Karpas-422 (cell line): ENCODE measurements around the gene ATF6B. TPM values are rescaled to one million over a fixed set of nuclear protein-coding genes. Genes with fewer than 3 reads are reported as not detected.

Source experiments
- DNase-seq: peaks from one replicate; pipeline ENCODE4 v3.0.0-alpha.2; 2015
- H2AFZ ChIP-seq: fragments of 200-600 bp; sonication (generic); 2 replicates; pipeline ENCODE4 v1.6.1; 2014; ENCODE audit warnings: antibody characterized with exemption, low read length, mixed read lengths
- H3K27ac ChIP-seq: fragments of 200-600 bp; sonication (generic); 2 replicates; pipeline ENCODE4 v1.5.1; 2014; ENCODE audit warnings: mild to moderate bottlenecking, low read length, moderate library complexity
- H3K27me3 ChIP-seq: fragments of 200-600 bp; sonication (generic); 2 replicates; pipeline ENCODE4 v1.6.1; 2014; ENCODE audit warnings: low read length, mixed read lengths
- H3K36me3 ChIP-seq: fragments of 200-600 bp; sonication (generic); 2 replicates; pipeline ENCODE4 v1.6.1; 2014; ENCODE audit warnings: low read length, mixed read lengths; ENCODE audit not compliant: insufficient read depth
- H3K4me1 ChIP-seq: fragments of 200-600 bp; sonication (generic); 2 replicates; pipeline ENCODE4 v1.6.1; 2014; ENCODE audit warnings: mild to moderate bottlenecking, low read length, mixed read lengths
- H3K4me2 ChIP-seq: fragments of 200-600 bp; sonication (generic); 2 replicates; pipeline ENCODE4 v1.6.1; 2014; ENCODE audit warnings: low read length, low read depth, mild to moderate bottlenecking; ENCODE audit not compliant: poor library complexity, severe bottlenecking
- H3K4me3 ChIP-seq: fragments of 200-600 bp; sonication (generic); 2 replicates; pipeline ENCODE4 v1.5.1; 2014; ENCODE audit warnings: mild to moderate bottlenecking, antibody characterized with exemption, low read length, mixed read lengths
- H3K79me2 ChIP-seq: fragments of 200-600 bp; sonication (generic); 2 replicates; pipeline ENCODE4 v1.6.1; 2014; ENCODE audit warnings: mild to moderate bottlenecking, low read length, mixed read lengths
- H3K9ac ChIP-seq: fragments of 200-600 bp; sonication (generic); 2 replicates; pipeline ENCODE4 v1.6.0; 2014; ENCODE audit warnings: low read length
- H3K9me2 ChIP-seq: fragments of 200-600 bp; sonication (generic), shearing (Covaris generic); replicated peaks from 2 replicates; pipeline ENCODE4 v1.6.0; 2014; ENCODE audit warnings: mild to moderate bottlenecking, low read length, moderate library complexity; ENCODE audit not compliant: insufficient read depth
- H3K9me3 ChIP-seq: fragments of 300-700, 200-600 bp; sonication (generic); 2 replicates; pipeline ENCODE4 v1.6.1; 2014; ENCODE audit warnings: low read length, mixed read lengths
- H4K20me1 ChIP-seq: fragments of 200-600 bp; sonication (generic); 2 replicates; pipeline ENCODE4 v1.6.1; 2014; ENCODE audit warnings: mild to moderate bottlenecking, antibody characterized with exemption, low read length, low read depth; ENCODE audit not compliant: insufficient read depth
- total RNA-seq: library from RNA; depleted of rRNA; stranded (reverse); fragments of >200 nt; shearing (Covaris generic); gene quantifications from 2 replicates; pipeline ENCODE4 v1.2.3, GENCODE V29; 2014; ENCODE audit warnings: low replicate concordance

ATF6B gene
- total RNA-seq, 1 experiment from 2014 or later: 51.3 TPM

- no peak overlapping the region for H3K9ac ChIP-seq
- H3K4me1 ChIP-seq: peaks cover 23% of the 10 kb centered on the region
- no peak overlapping the region for H3K4me2 ChIP-seq
- no peak overlapping the region for H3K4me3 ChIP-seq
- H3K27me3 ChIP-seq: no peaks in the 10 kb centered on the region
- peaks cover 31% of the 10 kb centered on the region for H3K79me2 ChIP-seq
- no peaks in the 10 kb centered on the region for H4K20me1 ChIP-seq
- H3K9me2 ChIP-seq: no peaks in the 10 kb centered on the region
- no peaks in the 10 kb centered on the region for H3K9me3 ChIP-seq
- H3K36me3 ChIP-seq: no peaks in the 10 kb centered on the region
- no peak overlapping the region for H3K27ac ChIP-seq
- DNase-seq: no peak
- H2AFZ ChIP-seq: no peak overlapping the region
Observed at GRCh38 chr6:32131439-32131948, 3.4 kb upstream of the ATF6B start.

GRCh38 chr6:32129297-32130088, 1.4 kb upstream of the ATF6B start:
- H3K4me2 ChIP-seq: peak overlapping the region; percentile 76
- H3K4me1 ChIP-seq: peaks cover 30% of the 10 kb centered on the region
- no peaks in the 10 kb centered on the region for H3K9me2 ChIP-seq
- no peaks in the 10 kb centered on the region for H3K27me3 ChIP-seq
- H3K36me3 ChIP-seq: no peaks in the 10 kb centered on the region; the same call in 1 of the 2 replicates
- peak overlapping the region; percentile 36; the same call in 1 of the 2 replicates for H2AFZ ChIP-seq
- no peaks in the 10 kb centered on the region for H4K20me1 ChIP-seq
- H3K27ac ChIP-seq: no peak overlapping the region
- peak overlapping the region; percentile 78 for H3K9ac ChIP-seq
- H3K9me3 ChIP-seq: no peaks in the 10 kb centered on the region
- DNase-seq: no peak
- H3K79me2 ChIP-seq: peaks cover 41% of the 10 kb centered on the region
- H3K4me3 ChIP-seq: peak overlapping the region; percentile 99

GRCh38 chr6:32128751-32129296, 778 bp upstream of the ATF6B start:
- Histone ChIP-seq H3K9me2 (no peaks in the 10 kb centered on the region), H3K27me3 (no peaks in the 10 kb centered on the region), H3K4me1 (peaks cover 30% of the 10 kb centered on the region), H3K79me2 (peaks cover 44% of the 10 kb centered on the region), H3K9ac (peak overlapping the region; percentile 78), H3K4me2 (peak overlapping the region; percentile 76), H4K20me1 (no peaks in the 10 kb centered on the region), H2AFZ (no peak overlapping the region), H3K27ac (peak overlapping the region; percentile 11; the same call in 1 of the 2 replicates), H3K36me3 (no peaks in the 10 kb centered on the region; the same call in 1 of the 2 replicates), H3K9me3 (no peaks in the 10 kb centered on the region), H3K4me3 (peak overlapping the region; percentile 99)
- DNase-seq: no peak

GRCh38 chr6:32127409-32127716, 683 bp downstream of the ATF6B start:
- no peak for DNase-seq
- H3K9me2 ChIP-seq: no peaks in the 10 kb centered on the region
- no peaks in the 10 kb centered on the region for H3K9me3 ChIP-seq
- peak overlapping the region; percentile 82; the same call in 1 of the 2 replicates for H3K27ac ChIP-seq
- peaks cover 30% of the 10 kb centered on the region for H3K4me1 ChIP-seq
- H4K20me1 ChIP-seq: no peaks in the 10 kb centered on the region
- no peak overlapping the region for H2AFZ ChIP-seq
- peak overlapping the region; percentile 99 for H3K4me3 ChIP-seq
- peaks cover 44% of the 10 kb centered on the region for H3K79me2 ChIP-seq
- peak overlapping the region; percentile 75 for H3K4me2 ChIP-seq
- H3K27me3 ChIP-seq: no peaks in the 10 kb centered on the region
- H3K9ac ChIP-seq: peak overlapping the region; percentile 99
- no peaks in the 10 kb centered on the region; the same call in 1 of the 2 replicates for H3K36me3 ChIP-seq

- Histone ChIP-seq H3K9ac (peak overlapping the region; percentile 99), H3K36me3 (no peaks in the 10 kb centered on the region; the same call in 1 of the 2 replicates), H3K9me3 (no peaks in the 10 kb centered on the region), H2AFZ (no peak overlapping the region), H3K27me3 (no peaks in the 10 kb centered on the region), H3K79me2 (peaks cover 44% of the 10 kb centered on the region), H3K9me2 (no peaks in the 10 kb centered on the region), H3K27ac (no peak overlapping the region), H4K20me1 (no peaks in the 10 kb centered on the region), H3K4me2 (peak overlapping the region; percentile 75), H3K4me3 (peak overlapping the region; percentile 99), H3K4me1 (peaks cover 30% of the 10 kb centered on the region)
- DNase-seq: no peak
Observed at GRCh38 chr6:32126880-32127279, 1.2 kb downstream of the ATF6B start.

- Histone ChIP-seq H3K36me3 (no peaks in the 10 kb centered on the region; the same call in 1 of the 2 replicates), H3K79me2 (peaks cover 32% of the 10 kb centered on the region)
- DNase-seq: no peak
Observed at GRCh38 chr6:32123681-32124080, 4.4 kb downstream of the ATF6B start.

GRCh38 chr6:32120573-32121059, 7.4 kb downstream of the ATF6B start:
- peaks cover 4% of the 10 kb centered on the region; the same call in 1 of the 2 replicates for H3K36me3 ChIP-seq
- no peaks in the 10 kb centered on the region for H3K4me1 ChIP-seq
- no peak overlapping the region for H3K9ac ChIP-seq
- H3K9me2 ChIP-seq: no peaks in the 10 kb centered on the region
- no peaks in the 10 kb centered on the region for H3K27me3 ChIP-seq
- H3K9me3 ChIP-seq: no peaks in the 10 kb centered on the region
- no peaks in the 10 kb centered on the region for H4K20me1 ChIP-seq
- no peak overlapping the region for H3K27ac ChIP-seq
- DNase-seq: no peak
- no peak overlapping the region for H3K4me3 ChIP-seq
- H2AFZ ChIP-seq: no peak overlapping the region
- no peak overlapping the region for H3K4me2 ChIP-seq
- H3K79me2 ChIP-seq: peaks cover 5% of the 10 kb centered on the region; the same call in 1 of the 2 replicates

More at GRCh38 chr6:32123681-32124080, 4.4 kb downstream of the ATF6B start:
- Histone ChIP-seq H3K27me3 (no peaks in the 10 kb centered on the region), H3K27ac (no peak overlapping the region), H3K4me3 (no peak overlapping the region), H3K9me2 (no peaks in the 10 kb centered on the region), H4K20me1 (no peaks in the 10 kb centered on the region), H2AFZ (no peak overlapping the region), H3K9ac (no peak overlapping the region), H3K9me3 (no peaks in the 10 kb centered on the region), H3K4me1 (peaks cover 20% of the 10 kb centered on the region), H3K4me2 (no peak overlapping the region)
